Dermis lymphatic vessel endothelial cell (primary cell): ENCODE measurements around the gene S100B. TPM values are rescaled to one million over a fixed set of nuclear protein-coding genes. Genes with fewer than 3 reads are reported as not detected.

ENCODE experiments used
- total RNA-seq: library from RNA; depleted of rRNA; stranded (reverse); fragments of >200 nt; gene quantifications from 2 replicates; pipeline ENCODE4 v1.2.1, GENCODE V29; 2014

The S100B gene
- total RNA-seq = 0.22 TPM in 1 of 2 replicates, not detected in the other

GRCh38 chr21:46604975-46605766 lies at the start of gene S100B:
TSS of gene S100B (minus strand) at chr21:46605082. CDS start at chr21:46602415, 2,667 bp downstream.

GRCh38 chr21:46635324-46636180 lies 30.7 kb upstream of the S100B start, which contains the start of gene PRMT2:
TSS of gene PRMT2 (plus strand) at chr21:46635674. CDS start at chr21:46636952, 1,278 bp downstream.

Other genes with a start within 250 kb of the S100B start
- gene DIP2A, start 146.2 kb downstream of the S100B start, total RNA-seq = 26.1 and 29.4 TPM in 2 replicates
- gene PRMT2, start 30.6 kb upstream of the S100B start, total RNA-seq = 136 and 141 TPM in 2 replicates